ENCODE data around the gene OXSM.

OXSM gene

DNA sequence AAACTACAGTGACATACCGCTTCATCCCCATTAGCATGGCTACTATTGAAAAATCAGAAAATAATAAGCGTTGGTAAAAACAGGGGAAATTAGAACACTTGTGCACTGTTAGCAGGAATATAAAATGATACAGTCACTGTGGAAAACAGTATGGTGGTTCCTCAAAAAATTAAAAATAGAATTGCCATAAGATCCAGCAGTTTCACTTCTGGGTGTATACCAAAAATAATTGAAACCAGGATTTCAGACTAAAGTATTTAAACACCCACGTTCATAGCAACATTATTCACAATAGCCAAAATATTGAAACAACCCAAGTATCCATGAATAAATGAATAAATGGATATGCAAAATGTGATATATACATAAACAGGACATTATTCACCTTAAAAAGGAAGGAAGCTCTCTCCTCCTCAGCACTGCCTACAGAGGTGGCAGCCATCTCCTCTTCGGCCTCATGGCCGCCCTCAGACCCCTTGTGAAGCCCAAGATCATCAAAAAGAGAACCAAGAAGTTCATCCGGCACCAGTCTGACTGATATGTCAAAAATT lies 40.8 kb upstream of the OXSM start:
- Histone ChIP-seq H3K27ac (no peak overlapping the region), H3K9ac (no peak overlapping the region), H3K4me3 (IDR thresholded peaks at IDR 0.05; ENCODE audit: insufficient read depth, low read depth, low read length) (no peak overlapping the region), H3K4me1 (ENCODE audit: low read depth, poor library complexity, severe bottlenecking) (peaks cover 8% of the 10 kb centered on the region), H3K4me2 (no peak overlapping the region), H2AFZ (ENCODE audit: low read depth) (no peak overlapping the region), H3K36me3 (ENCODE audit: insufficient read depth) (no peaks in the 10 kb centered on the region; the same call in 1 of the 2 replicates), H4K20me1 (ENCODE audit: insufficient read depth) (no peaks in the 10 kb centered on the region), H3K27me3 (ENCODE audit: insufficient read depth, low read depth) (no peaks in the 10 kb centered on the region), H3K79me2 (ENCODE audit: insufficient read depth, low read depth) (no peaks in the 10 kb centered on the region)
- TF ChIP-seq, protein P1, sequence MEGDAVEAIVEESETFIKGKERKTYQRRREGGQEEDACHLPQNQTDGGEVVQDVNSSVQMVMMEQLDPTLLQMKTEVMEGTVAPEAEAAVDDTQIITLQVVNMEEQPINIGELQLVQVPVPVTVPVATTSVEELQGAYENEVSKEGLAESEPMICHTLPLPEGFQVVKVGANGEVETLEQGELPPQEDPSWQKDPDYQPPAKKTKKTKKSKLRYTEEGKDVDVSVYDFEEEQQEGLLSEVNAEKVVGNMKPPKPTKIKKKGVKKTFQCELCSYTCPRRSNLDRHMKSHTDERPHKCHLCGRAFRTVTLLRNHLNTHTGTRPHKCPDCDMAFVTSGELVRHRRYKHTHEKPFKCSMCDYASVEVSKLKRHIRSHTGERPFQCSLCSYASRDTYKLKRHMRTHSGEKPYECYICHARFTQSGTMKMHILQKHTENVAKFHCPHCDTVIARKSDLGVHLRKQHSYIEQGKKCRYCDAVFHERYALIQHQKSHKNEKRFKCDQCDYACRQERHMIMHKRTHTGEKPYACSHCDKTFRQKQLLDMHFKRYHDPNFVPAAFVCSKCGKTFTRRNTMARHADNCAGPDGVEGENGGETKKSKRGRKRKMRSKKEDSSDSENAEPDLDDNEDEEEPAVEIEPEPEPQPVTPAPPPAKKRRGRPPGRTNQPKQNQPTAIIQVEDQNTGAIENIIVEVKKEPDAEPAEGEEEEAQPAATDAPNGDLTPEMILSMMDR (conservative IDR thresholded peaks at IDR 0.05; ENCODE audit: low read depth, low read length): no peak

DNA sequence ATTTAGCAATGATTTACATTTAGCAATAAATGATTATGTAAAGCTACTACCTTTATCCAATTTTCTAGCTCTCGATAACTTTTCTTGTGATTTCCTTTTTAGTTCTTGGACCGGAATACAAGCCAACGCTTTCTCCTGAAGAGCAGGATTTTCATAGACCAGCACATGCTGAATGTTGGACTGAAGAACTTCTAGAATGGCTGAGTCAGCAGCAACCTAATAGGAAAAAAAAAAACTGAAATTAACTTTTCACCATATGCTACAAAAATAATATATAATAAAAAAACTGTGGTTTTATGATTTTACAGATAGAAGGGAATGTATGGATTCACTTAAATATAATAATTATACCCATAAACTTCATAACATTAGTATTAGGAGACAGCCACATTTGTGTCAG lies 38.8 kb upstream of the OXSM start:
- H3K36me3 ChIP-seq (ENCODE audit: insufficient read depth): no peaks in the 10 kb centered on the region
- TF ChIP-seq, protein P1 (conservative IDR thresholded peaks at IDR 0.05; ENCODE audit: low read depth, low read length): no peak
- no peaks in the 10 kb centered on the region for H3K79me2 ChIP-seq (ENCODE audit: insufficient read depth, low read depth)
- no peak overlapping the region for H3K27ac ChIP-seq
- H3K4me3 ChIP-seq (IDR thresholded peaks at IDR 0.05; ENCODE audit: insufficient read depth, low read depth, low read length): no peak overlapping the region
- H4K20me1 ChIP-seq (ENCODE audit: insufficient read depth): no peaks in the 10 kb centered on the region
- H3K27me3 ChIP-seq (ENCODE audit: insufficient read depth, low read depth): no peaks in the 10 kb centered on the region
- H3K9ac ChIP-seq: no peak overlapping the region
- no peak overlapping the region for H2AFZ ChIP-seq (ENCODE audit: low read depth)
- no peak overlapping the region for H3K4me2 ChIP-seq
- peaks cover 8% of the 10 kb centered on the region for H3K4me1 ChIP-seq (ENCODE audit: low read depth, poor library complexity, severe bottlenecking)

DNA sequence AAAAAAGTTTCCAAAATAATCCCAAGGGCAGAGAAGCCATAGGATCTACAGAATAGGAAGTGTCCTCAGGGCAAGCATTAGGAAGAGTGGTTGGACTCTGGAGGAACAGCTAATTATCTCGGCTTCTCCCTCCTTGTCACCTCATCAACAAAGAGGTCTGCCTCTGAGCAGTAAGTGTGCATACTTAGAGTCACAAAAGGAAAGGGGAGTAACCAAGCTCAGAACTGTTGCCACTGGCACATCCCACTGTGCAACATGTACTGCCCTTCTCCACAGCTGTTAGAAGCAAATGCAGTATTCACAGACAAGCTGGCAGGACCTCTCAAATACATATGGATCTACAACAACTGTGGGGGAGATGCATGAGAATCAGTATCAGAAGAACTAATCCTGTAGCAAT lies 38.2 kb upstream of the OXSM start:
- Histone ChIP-seq H3K9ac (no peak overlapping the region), H2AFZ (ENCODE audit: low read depth) (no peak overlapping the region), H3K4me1 (ENCODE audit: low read depth, poor library complexity, severe bottlenecking) (peaks cover 8% of the 10 kb centered on the region), H3K36me3 (ENCODE audit: insufficient read depth) (no peaks in the 10 kb centered on the region), H3K79me2 (ENCODE audit: insufficient read depth, low read depth) (no peaks in the 10 kb centered on the region), H3K4me2 (no peak overlapping the region), H3K4me3 (IDR thresholded peaks at IDR 0.05; ENCODE audit: insufficient read depth, low read depth, low read length) (no peak overlapping the region), H4K20me1 (ENCODE audit: insufficient read depth) (no peaks in the 10 kb centered on the region), H3K27me3 (ENCODE audit: insufficient read depth, low read depth) (no peaks in the 10 kb centered on the region), H3K27ac (no peak overlapping the region)
- TF ChIP-seq, protein P1 (conservative IDR thresholded peaks at IDR 0.05; ENCODE audit: low read depth, low read length): no peak

DNA sequence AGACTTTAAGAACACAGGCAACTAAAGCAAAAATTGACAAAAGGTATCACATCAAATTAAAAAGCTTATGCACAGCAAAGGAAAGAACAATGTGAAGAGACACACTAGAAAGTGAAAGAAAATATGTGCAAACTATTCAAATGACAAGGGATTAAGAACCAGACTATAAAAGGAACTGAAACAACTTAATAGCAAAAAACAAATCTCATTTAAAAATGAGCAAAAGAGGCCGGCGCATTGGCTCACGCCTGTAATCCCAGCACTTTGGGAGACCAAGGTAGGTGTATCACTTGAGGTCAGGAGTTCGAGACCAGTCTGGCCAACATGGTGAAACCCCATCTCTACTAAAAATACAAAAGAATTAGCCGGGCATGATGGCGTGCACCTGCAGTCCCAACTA lies 21.0 kb upstream of the OXSM start:
- H3K36me3 ChIP-seq (ENCODE audit: insufficient read depth): no peaks in the 10 kb centered on the region; the same call in 1 of the 2 replicates
- H3K27ac ChIP-seq: no peak overlapping the region
- H3K4me3 ChIP-seq (IDR thresholded peaks at IDR 0.05; ENCODE audit: insufficient read depth, low read depth, low read length): no peak overlapping the region
- TF ChIP-seq, protein P1 (conservative IDR thresholded peaks at IDR 0.05; ENCODE audit: low read depth, low read length): no peak
- H3K27me3 ChIP-seq (ENCODE audit: insufficient read depth, low read depth): no peaks in the 10 kb centered on the region
- H3K79me2 ChIP-seq (ENCODE audit: insufficient read depth, low read depth): no peaks in the 10 kb centered on the region
- H4K20me1 ChIP-seq (ENCODE audit: insufficient read depth): no peaks in the 10 kb centered on the region
- H2AFZ ChIP-seq (ENCODE audit: low read depth): no peak overlapping the region
- H3K9ac ChIP-seq: no peak overlapping the region
- no peak overlapping the region for H3K4me2 ChIP-seq
- H3K4me1 ChIP-seq (ENCODE audit: low read depth, poor library complexity, severe bottlenecking): peaks cover 10% of the 10 kb centered on the region

All from KMS-11 (cell line).